Stimulated activated CD4-positive, alpha-beta T cell treated with anti-CD3 and anti-CD28 coated beads, Interleukin-12 subunit alpha, Interleukin-12 subunit beta, amount 100 ng/mL, for 24 hours (primary cell): ENCODE results near the gene ROPN1L.

ENCODE experiments used
- DNase-seq, 2 experiments: peaks; one replicate each; pipeline ENCODE4 v3.0.0-alpha.2; 2020; ENCODE audit warnings: low read depth in 2 of 2

ROPN1L gene

DNA sequence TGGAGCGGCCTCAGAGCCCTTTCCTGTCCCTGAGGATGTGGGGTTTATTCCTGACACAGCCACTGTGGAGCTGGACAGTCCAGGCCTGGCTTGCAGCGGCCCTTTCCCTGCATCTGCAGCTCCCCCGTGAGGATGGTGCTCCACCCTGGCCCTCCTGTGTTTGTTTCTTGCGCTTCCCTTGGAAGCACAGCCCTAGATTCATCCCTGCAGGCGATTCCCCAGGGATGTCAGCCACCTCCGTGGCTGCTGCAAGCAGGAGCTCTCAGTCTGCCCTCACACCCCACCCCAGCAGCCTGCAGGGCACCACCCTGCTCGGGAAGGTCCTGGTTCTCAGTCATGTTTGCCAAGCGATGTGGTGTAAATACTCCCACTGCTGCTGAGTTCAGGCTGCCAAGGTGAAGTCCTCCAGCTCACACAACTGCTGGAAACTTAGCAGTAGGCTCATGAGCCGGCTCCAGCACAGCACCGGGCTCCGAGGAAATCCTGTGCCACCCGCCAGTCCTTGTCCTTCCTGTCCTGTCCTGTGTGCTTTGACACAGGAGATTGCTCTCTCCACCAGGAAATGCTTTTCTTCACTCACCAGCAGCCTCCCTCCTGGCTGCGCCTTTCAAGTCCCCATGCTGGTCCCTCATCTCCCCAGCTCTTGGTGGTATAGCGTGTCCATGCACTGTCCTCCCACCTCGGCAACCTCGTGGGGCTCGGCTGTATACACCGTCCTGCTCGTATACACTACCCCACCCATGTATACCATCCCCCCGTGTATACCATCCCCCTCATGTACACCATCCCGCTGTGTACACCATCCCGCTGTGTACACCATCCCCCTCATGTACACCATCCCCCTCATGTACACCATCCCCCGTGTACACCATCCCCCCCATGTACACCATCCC lies 16.2 kb downstream of the ROPN1L start:
- no peak for DNase-seq

DNA sequence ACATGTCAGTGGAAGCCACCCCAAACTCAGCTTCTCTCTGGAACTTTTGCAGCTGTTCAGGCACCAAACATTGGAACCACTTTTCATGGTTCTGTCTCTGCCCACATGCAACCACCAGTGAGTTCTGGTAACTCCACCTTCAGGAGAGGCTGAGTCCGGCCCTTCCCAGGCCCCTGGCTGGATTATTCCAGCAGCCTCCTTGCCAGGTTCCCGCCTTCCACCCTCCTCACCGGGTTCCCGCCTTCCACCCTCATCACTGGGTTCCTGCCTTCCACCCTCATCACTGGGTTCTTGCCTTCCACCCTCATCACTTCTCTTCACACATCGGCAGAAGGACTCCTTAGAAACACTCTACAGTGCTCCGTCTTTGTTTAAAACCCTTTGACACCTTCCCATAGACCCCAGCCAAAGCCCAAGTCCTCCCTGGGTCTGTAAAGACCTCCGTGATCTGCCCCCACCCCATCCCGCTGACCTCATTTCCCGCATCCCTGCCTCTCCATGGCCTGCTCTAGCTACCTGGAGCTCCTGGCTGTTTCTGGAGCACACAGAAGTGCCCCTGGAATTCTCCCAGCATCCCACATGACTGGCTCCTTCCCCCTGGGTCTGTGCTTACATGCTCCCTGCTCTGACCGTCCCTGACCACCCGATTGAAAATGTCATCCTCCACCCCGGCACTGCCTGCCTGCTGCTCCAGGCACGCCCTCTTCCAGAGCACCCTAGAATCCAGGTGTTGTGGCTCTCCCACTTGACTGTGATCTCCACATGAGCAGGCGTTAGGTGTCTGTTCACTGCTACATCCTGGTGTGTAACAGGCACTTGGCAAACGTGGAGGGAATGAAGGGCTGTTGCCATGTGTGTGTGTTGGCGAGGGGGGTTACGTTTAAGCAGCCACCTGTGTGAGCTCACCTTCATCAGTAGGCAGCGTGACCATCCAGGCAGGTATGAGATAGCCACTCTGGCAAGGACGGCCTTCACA lies 17.7 kb downstream of the ROPN1L start:
- no peak for DNase-seq

DNA sequence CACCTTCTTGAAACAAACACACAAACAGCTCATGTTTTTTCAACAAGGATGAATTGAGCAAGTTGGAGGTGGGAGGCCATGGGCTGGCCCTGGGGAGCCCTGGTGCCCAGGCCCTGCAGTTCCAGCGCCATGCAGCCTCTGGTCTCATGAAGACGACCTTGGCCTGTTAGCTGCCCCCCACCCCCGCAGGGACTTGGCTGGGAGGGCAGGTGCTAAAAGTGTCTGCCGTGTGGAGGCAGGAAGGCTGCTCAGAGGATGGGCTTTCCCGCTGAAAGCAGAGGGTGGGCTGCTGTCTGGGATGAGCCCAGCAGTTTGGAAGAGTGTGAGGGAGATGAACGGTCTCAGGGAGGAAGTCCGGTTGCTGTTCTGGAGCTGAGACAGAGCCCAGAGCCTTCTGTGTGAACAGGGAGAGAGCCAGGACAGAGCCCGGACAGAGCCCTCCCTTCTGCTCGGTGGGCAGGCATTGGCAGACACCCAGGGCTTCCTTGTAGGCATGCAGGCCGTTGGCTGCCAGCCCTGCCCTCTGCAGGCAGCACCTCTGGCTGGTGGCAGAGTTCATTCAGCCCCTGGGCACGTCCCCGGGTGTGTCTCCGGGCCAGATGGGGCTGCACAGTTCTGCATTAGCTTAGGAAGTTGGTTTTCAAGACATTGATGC lies 18.7 kb downstream of the ROPN1L start:
- DNase-seq: no peak

DNA sequence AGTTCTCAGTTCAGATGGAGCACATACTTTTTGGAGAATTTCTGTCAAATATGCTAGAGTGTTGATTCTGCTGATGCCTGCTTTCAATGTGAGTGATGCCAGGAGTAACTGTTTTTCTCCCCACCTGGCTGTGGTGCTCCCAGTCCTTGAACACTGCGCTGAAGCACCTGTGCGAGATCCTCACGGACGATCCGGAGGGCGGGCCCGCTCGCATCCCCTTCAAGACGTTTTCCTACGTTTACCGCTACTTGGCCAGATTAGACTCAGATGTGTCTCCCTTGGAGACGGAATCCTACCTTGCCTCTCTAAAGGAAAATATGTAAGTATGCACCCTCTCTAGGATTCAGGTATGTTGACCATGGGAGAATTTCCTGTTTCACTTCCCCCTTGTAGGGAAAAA lies 19.4 kb downstream of the ROPN1L start:
- no peak for DNase-seq

DNA sequence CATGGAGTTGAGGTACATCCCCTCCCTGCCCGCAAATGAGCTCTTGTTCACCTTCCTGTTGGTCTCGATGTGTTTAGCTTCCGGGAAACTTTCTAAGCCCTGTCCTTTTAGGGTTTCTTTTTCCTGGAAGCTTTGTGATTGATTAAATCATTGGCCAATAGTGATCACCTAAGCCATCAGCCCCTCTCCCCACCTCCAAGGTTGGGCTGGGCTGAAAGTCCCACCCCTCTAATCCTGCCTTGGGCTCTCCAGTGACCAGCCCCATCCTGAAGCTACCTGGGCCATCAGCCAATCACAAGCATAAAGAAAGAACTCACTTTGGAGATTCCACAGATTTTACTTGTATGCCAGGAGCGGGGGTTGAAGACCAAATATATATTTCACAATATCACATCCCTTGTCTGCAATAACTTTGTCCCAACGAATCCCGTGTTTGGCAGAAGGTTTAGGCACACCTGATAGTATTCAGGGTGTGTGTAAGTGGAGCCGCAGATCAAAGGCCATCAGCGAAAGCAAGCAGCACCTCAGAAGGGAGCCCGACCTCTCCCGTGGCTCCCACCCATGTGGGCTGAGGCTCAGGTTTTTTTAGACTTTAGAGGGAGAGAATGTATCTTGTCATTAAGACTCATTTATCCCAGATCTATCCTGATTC lies 20.4 kb downstream of the ROPN1L start:
- no peak for DNase-seq

DNA sequence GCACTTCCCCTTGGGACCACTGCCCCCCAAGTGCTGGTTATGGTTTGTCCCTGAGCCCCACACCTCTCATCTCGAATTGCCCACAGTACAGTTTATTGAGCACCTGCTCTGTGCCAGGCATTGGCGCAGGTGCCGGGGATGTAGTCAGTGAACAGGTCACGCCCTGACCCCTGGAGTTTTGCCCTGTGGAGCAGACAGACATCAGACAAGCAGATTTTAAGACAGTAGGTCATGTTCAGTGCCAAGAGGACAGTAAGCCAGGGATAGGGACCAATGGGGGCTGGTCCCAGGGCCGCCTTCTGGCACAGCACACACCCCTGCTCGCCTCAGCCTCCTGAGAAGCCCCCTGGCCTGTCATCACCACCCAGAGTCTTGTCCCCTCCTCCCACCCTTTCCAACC lies 21.9 kb downstream of the ROPN1L start:
- DNase-seq: no peak

DNA sequence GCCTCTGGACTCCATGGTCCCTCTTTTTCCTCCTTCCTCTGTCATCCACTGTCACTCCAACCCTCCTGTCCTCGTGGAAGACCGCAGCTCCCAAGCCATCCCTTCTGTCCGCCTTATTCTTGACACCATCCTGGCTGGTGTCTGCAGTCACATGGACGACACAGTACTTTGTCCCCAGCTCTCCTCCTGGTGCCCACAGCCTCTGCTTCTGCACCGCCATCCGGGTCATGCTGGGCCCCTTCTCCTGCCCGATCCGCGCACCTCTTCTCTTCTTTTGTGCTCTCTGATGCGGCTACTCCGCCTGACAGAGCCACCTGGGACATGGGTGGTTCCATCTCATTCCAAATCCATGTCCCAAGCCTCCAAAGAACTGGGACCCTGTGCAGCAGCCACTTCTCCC lies 22.5 kb downstream of the ROPN1L start:
- no peak for DNase-seq

DNA sequence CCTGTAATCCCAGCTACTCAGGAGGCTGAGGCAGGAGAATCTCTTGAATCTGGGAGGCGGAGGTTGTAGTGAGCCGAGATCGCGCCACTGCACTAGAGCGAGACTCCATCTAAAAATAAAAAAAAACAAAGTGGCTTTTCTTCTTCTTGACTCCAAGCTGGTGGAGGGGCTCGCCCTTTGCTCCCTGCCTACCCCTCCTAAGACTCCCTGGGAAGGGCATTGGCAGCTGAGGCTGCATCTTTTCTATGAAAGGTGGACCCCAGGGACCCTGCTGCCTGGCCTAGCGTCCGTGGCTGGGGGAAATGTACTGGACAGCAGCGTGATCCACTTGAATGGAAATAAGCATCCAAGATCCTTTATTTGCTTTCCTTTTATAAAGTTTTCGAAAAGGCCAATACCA lies 24.0 kb downstream of the ROPN1L start:
- DNase-seq: no peak

DNA sequence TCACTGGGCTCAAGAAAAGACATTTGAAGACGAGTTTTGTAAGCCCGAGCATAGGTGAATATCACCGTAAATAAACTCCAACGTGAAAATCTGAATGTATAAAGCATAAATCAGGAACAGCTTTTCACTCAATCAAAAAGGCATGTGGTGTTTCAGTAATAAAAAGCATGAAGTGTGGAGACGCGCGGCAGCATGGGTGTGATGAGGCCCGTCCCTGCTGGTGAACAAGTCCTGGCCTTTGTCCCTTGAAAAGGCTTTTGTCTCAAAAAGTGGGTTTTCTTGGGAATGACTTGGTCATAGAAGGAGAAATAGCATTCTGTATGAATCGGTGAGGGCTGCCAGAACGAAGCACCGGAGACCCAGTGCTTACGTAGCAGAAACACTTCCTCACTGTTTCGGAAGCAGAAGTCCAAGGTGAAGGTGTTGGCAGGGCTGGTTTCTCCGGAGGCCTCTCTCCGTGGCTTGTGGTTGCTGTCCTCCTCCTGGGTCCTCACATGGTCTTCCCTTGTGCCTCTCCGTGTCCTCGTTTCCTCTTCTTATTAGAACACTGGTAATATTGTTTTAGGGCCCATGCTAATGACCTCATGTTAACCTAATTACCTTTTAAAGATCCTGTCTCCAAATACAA lies 24.9 kb downstream of the ROPN1L start:
- no peak for DNase-seq

DNA sequence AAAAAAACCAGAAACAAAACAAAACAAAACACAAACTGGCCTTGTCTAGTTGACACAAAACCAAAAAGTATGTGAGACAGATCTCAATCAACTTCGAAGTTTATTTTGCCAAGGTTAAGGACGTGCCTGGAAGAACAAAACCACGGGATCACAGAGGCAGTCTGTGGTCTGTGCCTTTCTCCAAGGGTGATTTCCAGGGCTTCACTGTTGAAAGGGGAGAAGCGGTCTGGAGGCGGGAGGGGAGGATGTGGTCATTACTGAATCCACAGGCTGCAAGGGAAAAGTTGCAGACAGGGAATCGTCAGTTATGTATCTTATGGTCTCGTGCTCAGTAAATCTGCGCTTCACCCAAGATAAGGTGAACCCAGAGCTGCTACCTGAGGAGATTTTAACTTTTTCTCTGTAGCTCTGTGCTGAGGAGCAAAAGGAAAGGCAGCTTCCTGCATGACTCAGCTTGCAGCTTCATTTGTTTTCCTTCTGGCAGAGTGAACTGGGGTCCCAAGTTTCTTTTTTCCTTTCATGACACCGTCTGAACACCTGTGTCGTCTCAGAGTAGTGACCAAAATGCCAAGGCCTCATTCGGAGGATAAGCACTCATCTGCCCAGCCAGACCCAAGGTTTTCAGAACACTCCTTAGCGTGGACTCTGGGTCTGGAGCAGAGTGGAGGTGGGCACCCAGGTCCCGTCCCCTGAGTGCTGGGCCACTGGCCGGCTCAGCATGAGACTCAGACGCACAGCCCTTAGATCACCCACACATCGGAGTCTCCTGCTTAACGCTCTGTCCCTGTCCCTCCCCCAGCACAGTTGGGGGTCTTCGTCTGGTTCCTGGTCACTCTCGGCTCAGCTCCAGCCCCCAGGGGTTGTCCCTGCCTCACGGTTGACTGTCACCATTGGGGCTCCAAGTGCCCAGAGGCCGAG lies 25.9 kb downstream of the ROPN1L start:
- no peak for DNase-seq

DNA sequence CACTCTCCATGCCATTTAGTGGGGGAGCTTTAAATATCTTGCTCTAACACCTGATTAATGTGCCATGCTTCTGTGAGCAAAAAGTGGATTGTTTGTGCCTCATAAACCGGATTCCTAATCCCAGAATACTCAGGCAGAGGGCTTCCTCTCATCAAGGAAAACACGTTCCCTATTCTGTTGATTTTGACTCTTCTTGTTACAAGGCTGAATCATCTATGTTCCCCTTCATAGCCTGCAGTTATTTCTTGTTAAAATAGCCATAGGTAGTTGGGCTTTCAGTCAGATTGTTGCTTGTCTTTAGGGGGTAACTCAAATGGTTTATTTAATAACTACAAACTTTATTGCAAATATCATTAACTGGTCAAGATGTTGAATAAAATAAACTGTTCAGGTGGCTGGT lies 26.6 kb downstream of the ROPN1L start:
- DNase-seq: no peak

DNA sequence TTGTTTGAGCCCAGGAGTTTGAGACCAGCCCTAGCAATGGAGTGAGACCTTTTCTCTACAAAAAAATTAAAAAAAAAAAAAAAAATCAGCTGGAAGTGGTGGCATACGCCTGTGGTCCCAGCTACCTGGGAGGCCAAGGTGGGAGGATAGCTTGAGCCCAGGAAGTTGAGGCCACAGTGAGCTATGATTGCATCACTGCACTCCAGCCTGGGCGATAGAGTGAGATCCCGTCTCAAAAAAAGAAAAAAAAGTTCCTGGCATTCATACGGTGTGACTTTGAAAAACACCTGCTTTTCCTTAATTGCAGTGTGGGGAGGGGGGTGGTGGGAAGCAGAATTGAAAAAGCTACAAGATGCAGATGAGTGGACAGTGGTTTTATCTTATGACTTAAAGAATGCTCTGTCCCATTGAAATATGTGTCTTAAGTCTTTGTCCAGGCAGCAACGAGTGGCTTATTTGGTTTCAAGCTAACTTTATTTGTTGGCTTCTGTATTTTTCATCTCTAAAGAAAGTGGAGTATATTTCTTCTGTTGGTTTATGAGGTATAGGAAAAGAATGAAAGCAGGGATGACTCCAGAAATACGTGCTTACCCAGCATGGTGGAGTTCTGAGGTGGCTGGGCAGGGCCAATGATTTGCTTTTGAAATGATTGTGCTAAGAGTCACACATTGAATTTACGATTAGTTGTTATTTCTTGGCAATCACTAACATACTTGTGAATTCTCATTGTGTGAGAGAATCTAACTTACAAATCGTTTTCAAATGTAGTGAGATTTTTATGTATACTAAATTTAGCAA lies 27.8 kb downstream of the ROPN1L start:
- no peak for DNase-seq

DNA sequence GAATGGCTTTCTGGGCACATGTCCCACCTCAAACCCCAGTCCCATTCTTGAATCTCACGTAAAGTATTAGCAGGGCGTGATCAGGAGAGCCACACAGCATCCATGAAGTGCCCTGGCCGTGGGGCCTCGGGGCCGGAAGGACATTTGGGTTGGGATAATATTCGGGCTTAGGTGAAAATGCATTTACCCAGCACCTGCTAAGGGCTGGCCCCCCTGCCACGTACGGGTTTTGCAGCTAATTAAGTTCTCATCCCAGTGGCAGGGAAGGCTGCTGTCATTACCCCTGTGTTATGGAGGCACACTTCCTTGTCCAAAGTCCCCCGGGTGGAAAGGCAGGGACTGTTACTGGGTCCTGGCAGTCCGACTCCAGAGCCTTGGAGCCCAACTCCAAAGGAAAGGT lies 29.0 kb downstream of the ROPN1L start:
- DNase-seq: no peak

DNA sequence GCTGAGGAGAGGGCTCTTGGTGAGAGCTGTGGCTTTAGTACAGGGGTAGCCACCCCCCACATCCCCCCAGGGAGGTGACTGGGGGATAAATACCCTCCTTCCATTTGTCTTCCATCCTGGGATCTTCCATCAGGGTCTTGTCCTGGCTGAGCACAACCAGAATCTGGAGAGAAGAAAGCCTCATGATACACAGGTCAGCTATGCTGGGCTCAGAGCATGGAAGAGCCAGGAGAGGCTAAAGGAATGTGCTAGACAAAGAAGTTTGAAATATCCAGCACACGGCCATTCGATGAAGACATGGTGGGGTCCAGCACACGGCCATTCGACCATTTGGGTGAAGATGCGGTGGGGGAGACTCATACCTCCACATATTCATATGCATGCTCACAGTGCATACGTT lies 30.0 kb downstream of the ROPN1L start:
- no peak for DNase-seq

DNA sequence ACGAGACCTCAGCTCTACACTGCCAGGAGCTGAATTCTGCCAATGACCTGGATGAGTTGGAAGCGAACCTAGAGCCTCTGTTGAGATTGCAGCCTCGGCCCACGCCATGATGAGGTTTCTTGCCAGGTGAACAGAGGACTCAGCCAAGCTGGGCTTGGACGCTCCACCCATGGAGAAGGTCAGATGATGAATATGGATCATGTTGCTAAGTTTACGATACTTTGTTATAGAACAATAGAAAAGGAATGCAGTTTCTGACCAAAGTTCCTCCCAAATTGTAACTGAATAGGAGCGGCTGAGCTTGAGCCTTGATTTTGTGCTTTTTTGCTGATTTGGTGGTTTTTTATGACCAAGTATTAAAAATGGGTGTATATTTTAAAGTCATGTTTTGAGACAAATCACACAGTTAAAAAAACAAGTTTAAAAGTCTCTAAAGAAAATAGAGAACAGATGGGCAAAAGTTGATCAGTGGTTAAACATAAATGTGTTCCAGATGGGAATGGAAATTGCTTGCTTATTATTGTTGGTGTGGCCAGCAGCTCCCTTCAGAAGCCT lies 32.9 kb downstream of the ROPN1L start:
- no peak for DNase-seq

DNA sequence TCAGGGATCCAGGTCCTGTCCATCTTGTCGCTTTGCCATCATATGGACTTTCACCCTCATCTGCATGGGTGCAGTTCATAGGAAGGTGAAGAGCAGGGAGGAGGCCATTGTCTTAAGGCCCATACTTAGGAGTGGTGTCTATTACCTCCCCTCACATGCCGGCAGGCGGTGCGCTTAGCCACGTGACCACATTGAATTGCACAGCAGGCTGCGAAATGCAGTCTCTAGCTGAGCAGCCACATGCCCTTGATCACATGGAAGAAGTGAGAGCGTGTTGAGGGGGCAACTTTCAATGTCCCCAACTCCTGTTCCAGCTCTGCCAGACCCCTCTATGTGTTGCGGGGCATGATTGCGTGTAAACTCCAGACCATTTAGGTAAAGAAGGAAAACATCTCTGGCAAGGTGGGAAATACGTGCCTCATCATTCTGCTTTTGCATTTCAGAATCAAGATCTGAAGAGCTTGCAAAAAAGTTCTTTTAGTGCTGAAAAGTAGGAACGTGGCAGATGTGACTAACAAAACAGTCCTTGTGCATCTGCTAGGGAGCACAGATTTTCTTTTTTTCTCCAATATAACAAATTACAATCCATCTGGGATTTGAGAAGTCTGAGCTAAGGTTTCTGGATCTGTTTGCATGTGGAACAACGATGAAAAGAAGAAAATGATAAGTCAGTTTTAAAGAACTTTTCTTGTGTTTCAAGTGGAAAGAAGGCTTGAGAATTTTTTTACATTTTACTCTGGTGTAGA lies 34.4 kb downstream of the ROPN1L start:
- DNase-seq: no peak

DNA sequence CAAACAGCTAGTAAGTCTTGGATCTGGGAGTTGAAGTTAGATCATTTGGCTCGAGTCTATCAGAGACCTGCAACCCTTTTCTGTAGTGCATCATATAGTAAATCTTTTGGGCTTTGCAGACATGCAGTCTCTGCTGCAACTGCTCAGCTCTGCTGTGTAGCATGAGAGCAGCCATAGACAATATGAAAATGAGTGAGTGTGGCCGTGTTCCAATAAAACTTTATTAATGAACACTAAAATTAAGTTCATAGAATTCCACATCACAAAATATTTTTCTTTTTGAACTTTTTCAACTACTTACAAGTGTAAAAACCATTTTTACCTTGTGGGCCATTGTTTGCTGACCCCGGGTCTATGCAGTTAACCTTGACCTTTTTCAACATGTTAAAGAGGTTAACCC lies 35.2 kb downstream of the ROPN1L start:
- DNase-seq: no peak

DNA sequence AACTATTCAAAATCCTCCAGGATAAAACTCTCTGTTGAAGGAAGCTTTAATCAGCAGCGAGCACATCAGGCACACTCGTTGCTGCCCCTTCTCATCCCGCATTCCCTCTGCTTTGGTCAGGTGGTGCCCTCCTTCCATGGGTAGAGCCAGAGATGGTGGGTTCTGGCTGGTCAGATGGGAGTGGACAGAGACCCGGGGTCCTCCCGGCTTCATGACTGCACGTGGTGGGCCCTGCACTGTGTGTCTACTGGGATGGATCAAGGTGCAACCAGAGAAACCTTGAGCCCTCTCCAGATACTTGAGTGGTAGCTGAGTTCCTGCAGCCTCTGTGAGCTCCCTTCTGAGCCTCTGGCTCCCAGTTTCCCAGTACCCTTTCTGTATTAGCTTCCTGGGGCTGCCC lies 36.3 kb downstream of the ROPN1L start:
- DNase-seq: no peak
